NCI-H2081 (cell line): Measurements from ENCODE around the gene SHC2.
"Not testable (repeated sequence)": the region's sequence is repeated elsewhere in the genome, so short reads cannot be mapped to it uniquely, and the experiment has no call there.

ENCODE experiments used
- DNase-seq, 2 experiments: peaks; one replicate each; lab custom pipeline; 2025; lab: John Stamatoyannopoulos, UW

Gene SHC2

GRCh38 chr19:389935-390289 lies 70.9 kb downstream of the SHC2 start:
- no peak for DNase-seq

- DNase-seq: no peak
These were observed 71.4 kb downstream of the SHC2 start for GRCh38 chr19:389255-389934.

- DNase-seq: no peak
These were observed 72.1 kb downstream of the SHC2 start for GRCh38 chr19:388691-389090.

- DNase-seq: no peak
These were observed 73.1 kb downstream of the SHC2 start for GRCh38 chr19:387777-388176.

- not testable (repeated sequence) for DNase-seq
These were observed 74.1 kb downstream of the SHC2 start for GRCh38 chr19:386632-387301.

- not testable (repeated sequence) for DNase-seq
These were observed 74.6 kb downstream of the SHC2 start for GRCh38 chr19:386189-386588.

GRCh38 chr19:384799-385169 lies 76.0 kb downstream of the SHC2 start:
- DNase-seq: no peak

GRCh38 chr19:383922-384798 lies 76.7 kb downstream of the SHC2 start:
- DNase-seq: no peak

- no peak for DNase-seq
These were observed 77.8 kb downstream of the SHC2 start for GRCh38 chr19:383040-383439.

- DNase-seq: peak in 1 of 2 experiments; percentile 42
These were observed 78.3 kb downstream of the SHC2 start for GRCh38 chr19:382578-382977.

GRCh38 chr19:381901-382300 lies 78.9 kb downstream of the SHC2 start:
- not testable (repeated sequence) for DNase-seq

GRCh38 chr19:380618-381219 lies 80.1 kb downstream of the SHC2 start:
- not testable (repeated sequence) for DNase-seq

GRCh38 chr19:379796-380195 lies 81.0 kb downstream of the SHC2 start:
- DNase-seq: no peak

- DNase-seq: no peak
These were observed 82.1 kb downstream of the SHC2 start for GRCh38 chr19:378706-379105.

- no peak for DNase-seq
These were observed 82.8 kb downstream of the SHC2 start for GRCh38 chr19:377801-378581.

GRCh38 chr19:376111-376470 lies 84.7 kb downstream of the SHC2 start:
- no peak for DNase-seq

- no peak for DNase-seq
These were observed 85.3 kb downstream of the SHC2 start for GRCh38 chr19:375395-376110.

- DNase-seq: no peak
These were observed 86.0 kb downstream of the SHC2 start for GRCh38 chr19:374886-375235.

GRCh38 chr19:374183-374885 lies 86.5 kb downstream of the SHC2 start:
- peak in 1 of 2 experiments; percentile 43 for DNase-seq

- DNase-seq: no peak
These were observed 87.2 kb downstream of the SHC2 start for GRCh38 chr19:373391-374182.
